A673 (cell line): Measurements from ENCODE around the gene SEPSECS. TPM values are rescaled to one million over a fixed set of nuclear protein-coding genes. Genes with fewer than 3 reads are reported as not detected.

ENCODE experiments used
- BruUV-seq: library from RNA; stranded (reverse); fragments of 400-500 nt; replicated peaks from 2 replicates; lab custom pipeline; 2021; lab: Mats Ljungman, UMichigan
- CTCF ChIA-PET: fragments of 300-600 bp; sonication (Branson Sonifier 250); formaldehyde crosslinking; loops from one replicate; lab custom pipeline; 2022; ENCODE audit warnings: antibody characterized with exemption; lab: Charles Lee
- POLR2A ChIA-PET: fragments of 300-600 bp; sonication (Branson Sonifier 250); formaldehyde crosslinking; loops from one replicate; lab custom pipeline; 2022; ENCODE audit warnings: antibody characterized with exemption; ENCODE audit not compliant: low non-redundant PET; lab: Charles Lee
- DNase-seq: peaks from one replicate; pipeline ENCODE4 v3.0.0-alpha.2; 2015; ENCODE audit warnings: low spot score
- H3K27ac ChIP-seq: fragments of 200-600 bp; sonication (generic); 2 replicates; pipeline ENCODE4 v1.5.1; 2016; ENCODE audit warnings: mixed run types, low read depth, mild to moderate bottlenecking, mixed read lengths, antibody characterized with exemption, low read length; ENCODE audit not compliant: poor library complexity, severe bottlenecking
- H3K27me3 ChIP-seq: fragments of 200-600 bp; sonication (generic); replicated peaks from 2 replicates; pipeline ENCODE4 v1.6.1; 2017; ENCODE audit warnings: mixed run types, low read depth, mild to moderate bottlenecking, mixed read lengths, antibody characterized with exemption, low read length; ENCODE audit not compliant: insufficient read depth, poor library complexity
- H3K36me3 ChIP-seq: fragments of 200-600 bp; sonication (generic); 2 replicates; pipeline ENCODE4 v1.6.1; 2016; ENCODE audit warnings: mixed run types, mild to moderate bottlenecking, mixed read lengths, antibody characterized with exemption, low read length; ENCODE audit not compliant: insufficient read depth, poor library complexity, severe bottlenecking
- H3K4me1 ChIP-seq: fragments of 200-600 bp; sonication (generic); 2 replicates; pipeline ENCODE4 v1.6.1; 2017; ENCODE audit warnings: mixed run types, mild to moderate bottlenecking, mixed read lengths, antibody characterized with exemption, low read length; ENCODE audit not compliant: insufficient read depth, poor library complexity, severe bottlenecking
- H3K4me3 ChIP-seq: fragments of 200-600 bp; sonication (generic); 2 replicates; pipeline ENCODE4 v1.5.1; 2016; ENCODE audit warnings: low read depth, mixed run types, mild to moderate bottlenecking, mixed read lengths, low read length; ENCODE audit not compliant: poor library complexity, severe bottlenecking
- H3K9me3 ChIP-seq: fragments of 200-600 bp; sonication (generic); 2 replicates; pipeline ENCODE4 v1.6.1; 2016; ENCODE audit warnings: mixed run types, low read depth, mild to moderate bottlenecking, mixed read lengths, antibody characterized with exemption, low read length; ENCODE audit not compliant: poor library complexity, severe bottlenecking
- EZH2 ChIP-seq: fragments of 200-600 bp; sonication (generic); IDR thresholded peaks from 2 replicates; pipeline ENCODE4 v1.6.1; 2017; ENCODE audit warnings: borderline replicate concordance, low read depth, mild to moderate bottlenecking, mixed read lengths, antibody characterized with exemption, low read length; ENCODE audit not compliant: poor library complexity, severe bottlenecking
- intact Hi-C: fragments of 100-400 bp; cut with micrococcal nuclease; formaldehyde crosslinking; loops from one replicate; pipeline ENCODE4 v1.10.0; 2022; ENCODE audit not compliant: unreplicated experiment
- total RNA-seq: library from RNA; stranded (reverse); gene quantifications from 2 replicates; pipeline ENCODE4 v1.2.3, GENCODE V29; 2021
- TF ChIP-seq, protein P1 (sequence below): fragments of 300-800, 200-600 bp; sonication (generic); conservative IDR thresholded peaks from 2 replicates; pipeline ENCODE4 v1.5.1; 2017; ENCODE audit warnings: low read depth, mild to moderate bottlenecking, antibody characterized with exemption, low read length, moderate library complexity, mixed read lengths

SEPSECS gene
- total RNA-seq, 1 experiment from 2014 or later: 11.6 TPM

DNA sequence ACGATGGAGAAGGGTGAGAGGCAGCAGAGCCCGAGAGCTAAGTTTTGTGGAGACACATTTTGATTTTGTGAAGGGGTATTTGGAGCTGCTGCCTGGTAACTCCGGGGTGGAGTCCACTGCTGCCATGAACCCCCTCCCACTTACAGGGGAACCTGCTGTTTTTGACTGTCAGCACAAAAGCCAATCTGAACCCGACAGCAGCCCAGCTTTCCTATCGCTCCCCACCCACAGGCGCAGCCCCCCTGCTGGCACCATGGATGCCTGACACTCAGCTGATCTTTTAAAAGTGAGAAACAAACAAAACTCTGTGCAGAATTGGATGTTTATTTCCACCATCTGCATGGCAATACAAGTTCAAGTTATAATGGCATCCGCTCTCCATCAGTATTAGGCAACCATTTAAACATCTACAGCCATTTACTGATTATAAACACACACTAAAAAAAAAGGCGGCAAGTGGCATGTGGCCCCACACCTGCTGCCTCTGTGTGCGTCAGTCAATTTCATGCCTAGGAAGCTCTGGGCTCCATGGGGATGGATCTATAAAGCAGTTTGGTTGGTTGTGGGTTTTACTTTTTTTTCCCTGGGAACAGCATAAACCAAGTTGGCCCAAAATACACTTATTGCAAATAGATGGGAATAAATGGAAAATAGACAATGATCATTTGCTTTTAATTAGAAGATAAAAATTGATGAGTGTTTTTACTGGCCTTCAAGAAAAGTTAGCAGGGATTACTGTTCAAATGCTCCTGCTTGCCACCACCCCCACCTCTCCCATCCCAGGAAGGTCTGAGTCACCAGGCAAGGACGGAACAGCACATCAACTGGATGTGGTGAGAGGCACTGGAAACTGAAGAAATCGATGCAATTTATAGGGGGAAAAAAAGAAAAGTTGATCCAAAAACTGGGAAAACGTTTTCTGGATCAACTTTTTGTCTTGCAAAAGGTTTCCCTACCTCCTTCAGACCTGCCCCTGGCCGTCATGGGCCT, 46.0 kb downstream of the SEPSECS start:
- Histone ChIP-seq H3K27ac (no peak overlapping the region), H3K4me3 (no peak overlapping the region), H3K36me3 (no peaks in the 10 kb centered on the region), H3K9me3 (no peaks in the 10 kb centered on the region), H3K4me1 (no peaks in the 10 kb centered on the region), H3K27me3 (no peaks in the 10 kb centered on the region)
- intact Hi-C loops: no loop called here
- POLR2A ChIA-PET: no interaction called here
- TF ChIP-seq, protein P1, sequence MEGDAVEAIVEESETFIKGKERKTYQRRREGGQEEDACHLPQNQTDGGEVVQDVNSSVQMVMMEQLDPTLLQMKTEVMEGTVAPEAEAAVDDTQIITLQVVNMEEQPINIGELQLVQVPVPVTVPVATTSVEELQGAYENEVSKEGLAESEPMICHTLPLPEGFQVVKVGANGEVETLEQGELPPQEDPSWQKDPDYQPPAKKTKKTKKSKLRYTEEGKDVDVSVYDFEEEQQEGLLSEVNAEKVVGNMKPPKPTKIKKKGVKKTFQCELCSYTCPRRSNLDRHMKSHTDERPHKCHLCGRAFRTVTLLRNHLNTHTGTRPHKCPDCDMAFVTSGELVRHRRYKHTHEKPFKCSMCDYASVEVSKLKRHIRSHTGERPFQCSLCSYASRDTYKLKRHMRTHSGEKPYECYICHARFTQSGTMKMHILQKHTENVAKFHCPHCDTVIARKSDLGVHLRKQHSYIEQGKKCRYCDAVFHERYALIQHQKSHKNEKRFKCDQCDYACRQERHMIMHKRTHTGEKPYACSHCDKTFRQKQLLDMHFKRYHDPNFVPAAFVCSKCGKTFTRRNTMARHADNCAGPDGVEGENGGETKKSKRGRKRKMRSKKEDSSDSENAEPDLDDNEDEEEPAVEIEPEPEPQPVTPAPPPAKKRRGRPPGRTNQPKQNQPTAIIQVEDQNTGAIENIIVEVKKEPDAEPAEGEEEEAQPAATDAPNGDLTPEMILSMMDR: no peak
- TF ChIP-seq EZH2: no peak
- BruUV-seq: no TSS peak
- CTCF ChIA-PET: no interaction called here
- DNase-seq: no peak

DNA sequence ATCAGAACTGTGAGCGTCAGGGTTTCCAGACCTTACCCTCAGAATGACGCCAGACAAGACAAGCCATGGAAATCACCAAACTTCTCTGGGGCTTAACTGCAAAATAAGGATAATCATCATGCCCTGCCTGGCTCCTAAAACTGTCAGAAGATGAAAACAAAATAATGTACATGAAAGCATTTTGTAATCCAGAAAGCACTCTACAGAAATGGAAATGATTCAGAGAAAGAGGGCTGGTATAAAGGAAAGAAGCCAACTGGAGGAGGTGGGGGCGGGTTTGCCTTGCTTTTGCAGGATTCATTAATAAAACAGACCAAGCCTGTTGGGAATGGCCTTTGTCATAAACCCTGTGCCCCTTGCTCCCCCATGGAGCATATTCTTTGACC, 47.3 kb downstream of the SEPSECS start:
- no TSS peak for BruUV-seq

DNA sequence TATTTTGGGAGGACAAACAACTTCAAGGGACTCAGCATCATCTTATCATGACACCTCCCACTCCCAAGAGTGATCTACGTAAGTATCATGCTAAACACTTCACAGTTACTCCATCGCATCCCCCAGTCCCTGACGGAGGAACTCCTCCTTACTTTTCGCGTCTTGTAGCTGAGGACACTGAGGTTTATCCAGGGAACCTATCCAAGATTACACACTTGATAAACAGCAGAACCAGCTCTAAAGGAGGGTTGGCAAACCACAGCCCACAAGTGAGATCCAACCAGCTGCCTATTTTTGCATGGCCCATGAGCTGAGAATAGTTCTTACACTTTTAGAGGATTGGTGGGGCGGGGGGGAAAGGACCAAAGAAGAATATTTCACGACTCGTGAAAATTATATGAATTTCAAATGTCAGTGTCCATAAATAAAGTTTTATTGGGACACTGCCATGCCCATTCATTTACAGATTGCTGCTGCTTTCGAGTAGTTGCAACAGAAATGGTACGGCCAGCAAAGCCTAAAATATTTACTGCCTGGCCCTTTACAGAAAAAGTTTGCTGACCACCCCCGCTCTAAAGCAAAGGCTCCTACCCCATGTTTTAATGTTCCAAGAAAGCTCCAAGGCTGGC, 47.8 kb downstream of the SEPSECS start:
- TF ChIP-seq, protein P1: no peak
- TF ChIP-seq EZH2: no peak
- no peak for DNase-seq
- ChIA-PET CTCF (no interaction called here), POLR2A (no interaction called here)
- Histone ChIP-seq H3K36me3 (no peaks in the 10 kb centered on the region), H3K27ac (no peak overlapping the region), H3K4me1 (no peaks in the 10 kb centered on the region), H3K9me3 (no peaks in the 10 kb centered on the region), H3K27me3 (no peaks in the 10 kb centered on the region), H3K4me3 (no peak overlapping the region)
- BruUV-seq: no TSS peak
- intact Hi-C loops: no loop called here

More for the DNA sequence above, 47.3 kb downstream of the SEPSECS start:
- intact Hi-C loops: no loop called here
- H3K4me3 ChIP-seq: no peak overlapping the region
- DNase-seq: no peak
- ChIA-PET CTCF (no interaction called here), POLR2A (no interaction called here)
- no peaks in the 10 kb centered on the region for H3K9me3 ChIP-seq
- H3K27me3 ChIP-seq: no peaks in the 10 kb centered on the region
- H3K4me1 ChIP-seq: no peaks in the 10 kb centered on the region
- TF ChIP-seq, protein P1: no peak
- no peak for TF ChIP-seq EZH2
- no peaks in the 10 kb centered on the region for H3K36me3 ChIP-seq
- H3K27ac ChIP-seq: no peak overlapping the region
